HL-60 (cell line): Measurements from ENCODE around the gene SPAG9.

Experiments used
- DNase-seq, 2 experiments: peaks; one replicate each; pipeline ENCODE4 v3.0.0-alpha.2; 2010 to 2020; ENCODE audit warnings: low read depth in 1 of 2, low spot score in 1 of 2
- H3K27ac ChIP-seq: fragments of 250-450 bp; sonication (Bioruptor Pico); replicated peaks from 2 replicates; pipeline ENCODE4 v1.5.1; 2020; ENCODE audit warnings: mild to moderate bottlenecking, moderate library complexity
- H3K27me3 ChIP-seq: fragments of 250-450 bp; sonication (Bioruptor Pico); 2 replicates; pipeline ENCODE4 v1.5.1; 2021; ENCODE audit warnings: mild to moderate bottlenecking, moderate library complexity; ENCODE audit not compliant: insufficient read depth, poor library complexity, severe bottlenecking
- H3K4me3 ChIP-seq: replicated peaks from 2 replicates; pipeline ENCODE4 v1.5.1; 2011; ENCODE audit warnings: mild to moderate bottlenecking, control low read depth, low read length; ENCODE audit not compliant: insufficient read depth
- CTCF ChIP-seq: IDR thresholded peaks from one replicate; pipeline ENCODE4 v1.5.1; 2011; ENCODE audit warnings: low read length, control low read depth, inconsistent platforms; ENCODE audit not compliant: insufficient read depth
- GABPA ChIP-seq: IDR thresholded peaks from 2 replicates; pipeline ENCODE4 v1.6.1; 2012; ENCODE audit warnings: low read depth
- POLR2AphosphoS5 ChIP-seq: IDR thresholded peaks from 2 replicates; pipeline ENCODE4 v1.6.1; 2012; ENCODE audit warnings: low read depth
- REST ChIP-seq: IDR thresholded peaks from 2 replicates; pipeline ENCODE4 v1.6.1; 2012; ENCODE audit warnings: low read depth; ENCODE audit not compliant: insufficient replicate concordance
- SPI1 ChIP-seq: IDR thresholded peaks from 2 replicates; pipeline ENCODE4 v1.6.1; 2012; ENCODE audit warnings: low read depth, mild to moderate bottlenecking, borderline replicate concordance

Gene SPAG9

GRCh38 chr17:51010173-51010675 is 110.4 kb downstream of the SPAG9 start:
- no peaks in the 10 kb centered on the region for H3K27me3 ChIP-seq
- DNase-seq, result no peak
- no peak for TF ChIP-seq CTCF
- TF ChIP-seq POLR2AphosphoS5, result no peak
- no peak for TF ChIP-seq SPI1
- no peak for TF ChIP-seq REST
- no peak for TF ChIP-seq GABPA
- no peak overlapping the region for H3K4me3 ChIP-seq
- H3K27ac ChIP-seq, result no peak overlapping the region

GRCh38 chr17:51006601-51007000 is 114.1 kb downstream of the SPAG9 start:
- no peaks in the 10 kb centered on the region for H3K27me3 ChIP-seq
- no peak for TF ChIP-seq REST
- no peak for TF ChIP-seq SPI1
- no peak for TF ChIP-seq GABPA
- no peak for TF ChIP-seq CTCF
- no peak for TF ChIP-seq POLR2AphosphoS5
- no peak for DNase-seq
- H3K4me3 ChIP-seq, result no peak overlapping the region
- H3K27ac ChIP-seq, result no peak overlapping the region

GRCh38 chr17:51005768-51006167 is 114.9 kb downstream of the SPAG9 start:
- no peak overlapping the region for H3K4me3 ChIP-seq
- no peak overlapping the region for H3K27ac ChIP-seq
- no peak for DNase-seq
- TF ChIP-seq SPI1, result no peak
- no peak for TF ChIP-seq REST
- no peak for TF ChIP-seq GABPA
- no peak for TF ChIP-seq CTCF
- TF ChIP-seq POLR2AphosphoS5, result no peak
- H3K27me3 ChIP-seq, result no peaks in the 10 kb centered on the region
